ENCODE measurements around the gene TOX3. TPM values are rescaled to one million over a fixed set of nuclear protein-coding genes. Genes with fewer than 3 reads are reported as not detected.

Gene TOX3
- total RNA-seq, 1 experiment from 2014 or later = 20.2 TPM

DNA sequence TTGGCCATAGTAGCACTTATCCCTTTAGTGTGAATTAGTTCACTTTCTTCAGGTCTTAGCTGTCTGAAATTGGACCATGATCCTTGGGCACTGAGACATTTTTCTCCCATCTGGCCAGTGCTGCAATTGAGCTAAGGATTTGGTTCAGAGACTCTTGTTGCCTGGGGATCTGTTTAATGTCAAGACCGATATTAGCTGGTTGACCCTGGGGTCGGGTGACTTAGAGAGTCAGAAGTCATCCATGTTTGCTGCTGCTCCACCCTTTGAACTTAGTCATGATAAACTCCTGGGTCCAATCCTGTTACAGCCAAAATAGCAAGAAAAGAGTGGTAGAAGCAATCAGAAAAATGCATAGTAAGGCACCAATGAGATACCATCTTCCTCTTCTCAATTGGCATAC lies 45.8 kb upstream of the TOX3 start:
- Histone ChIP-seq H2AFZ (ENCODE audit: low read length) (no peak overlapping the region), H3K27ac (ENCODE audit: insufficient read length, low read depth, low read length) (no peak overlapping the region), H4K20me1 (ENCODE audit: control insufficient read depth, insufficient read depth, insufficient read length) (no peaks in the 10 kb centered on the region), H3K4me1 (ENCODE audit: insufficient read depth, low read length) (no peaks in the 10 kb centered on the region; the same call in 1 of the 2 replicates), H2AK5ac (ENCODE audit: insufficient read length, low read length) (no peak overlapping the region), H3K4ac (ENCODE audit: low read depth, low read length) (no peak overlapping the region), H2BK5ac (ENCODE audit: insufficient read length, low read length) (no peak overlapping the region), H3K79me2 (ENCODE audit: insufficient read depth, low read length) (no peaks in the 10 kb centered on the region), H4K8ac (replicated peaks; ENCODE audit: insufficient read length, low read depth, low read length) (no peak overlapping the region), H3K23me2 (ENCODE audit: insufficient read length, low read depth, low read length, poor library complexity, severe bottlenecking) (no peaks in the 10 kb centered on the region), H3K9me3 (ENCODE audit: control insufficient read depth, low read depth, low read length) (no peaks in the 10 kb centered on the region), H2BK20ac (ENCODE audit: low read depth, low read length, poor library complexity, severe bottlenecking) (no peak overlapping the region), H3K14ac (ENCODE audit: insufficient read depth, low read length) (no peak overlapping the region), H3K56ac (ENCODE audit: insufficient read length, low read depth, low read length) (no peak overlapping the region), H3K79me1 (ENCODE audit: insufficient read depth, low read depth, low read length, poor library complexity, severe bottlenecking) (no peaks in the 10 kb centered on the region), H2BK12ac (ENCODE audit: insufficient read length, low read depth, low read length) (no peak overlapping the region), H2BK120ac (ENCODE audit: low read depth, low read length, poor library complexity, severe bottlenecking) (no peak overlapping the region), H3K18ac (ENCODE audit: insufficient read length, low read depth, low read length) (no peak overlapping the region), H3K9ac (ENCODE audit: extremely low read depth, insufficient read length, low read length) (no peak overlapping the region), H3T11ph (ENCODE audit: low read length) (no peak overlapping the region), H3K27me3 (ENCODE audit: insufficient read depth, low read length) (no peaks in the 10 kb centered on the region), H4K5ac (ENCODE audit: insufficient read length, low read depth, low read length) (no peak overlapping the region), H2BK15ac (ENCODE audit: low read depth, low read length) (no peak overlapping the region), H3K23ac (ENCODE audit: insufficient read length, low read depth, low read length) (no peak overlapping the region), H3K4me2 (ENCODE audit: insufficient read depth, insufficient read length, low read length) (no peak overlapping the region), H4K91ac (ENCODE audit: insufficient read length, low read depth, low read length) (no peak overlapping the region)
- H3K36me3 Mint-ChIP-seq (ENCODE audit: insufficient read depth in 1 of 3, low read depth in 3 of 3) = no peaks in the 10 kb centered on the region
- H3K27ac Mint-ChIP-seq = no peak overlapping the region
- peaks cover under 1 to 3% of the 10 kb centered on the region in 2 experiments for H3K4me1 Mint-ChIP-seq
- 0 out of 2 replicates have a peak, but pooled peaks cover 2% of the 10 kb centered on the region for H3K27me3 Mint-ChIP-seq (ENCODE audit: low read depth)
- TF ChIP-seq, protein P1, sequence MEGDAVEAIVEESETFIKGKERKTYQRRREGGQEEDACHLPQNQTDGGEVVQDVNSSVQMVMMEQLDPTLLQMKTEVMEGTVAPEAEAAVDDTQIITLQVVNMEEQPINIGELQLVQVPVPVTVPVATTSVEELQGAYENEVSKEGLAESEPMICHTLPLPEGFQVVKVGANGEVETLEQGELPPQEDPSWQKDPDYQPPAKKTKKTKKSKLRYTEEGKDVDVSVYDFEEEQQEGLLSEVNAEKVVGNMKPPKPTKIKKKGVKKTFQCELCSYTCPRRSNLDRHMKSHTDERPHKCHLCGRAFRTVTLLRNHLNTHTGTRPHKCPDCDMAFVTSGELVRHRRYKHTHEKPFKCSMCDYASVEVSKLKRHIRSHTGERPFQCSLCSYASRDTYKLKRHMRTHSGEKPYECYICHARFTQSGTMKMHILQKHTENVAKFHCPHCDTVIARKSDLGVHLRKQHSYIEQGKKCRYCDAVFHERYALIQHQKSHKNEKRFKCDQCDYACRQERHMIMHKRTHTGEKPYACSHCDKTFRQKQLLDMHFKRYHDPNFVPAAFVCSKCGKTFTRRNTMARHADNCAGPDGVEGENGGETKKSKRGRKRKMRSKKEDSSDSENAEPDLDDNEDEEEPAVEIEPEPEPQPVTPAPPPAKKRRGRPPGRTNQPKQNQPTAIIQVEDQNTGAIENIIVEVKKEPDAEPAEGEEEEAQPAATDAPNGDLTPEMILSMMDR (conservative IDR thresholded peaks at IDR 0.05) = no peak
- H3K9me3 Mint-ChIP-seq = no peaks in the 10 kb centered on the region
- H3K4me3 Mint-ChIP-seq = no peak overlapping the region
- no CpG with 5 or more reads among the region's 2 CpGs for WGBS (ENCODE audit: extremely low coverage, insufficient read length, low lambda C conversion rate)
- no peak for DNase-seq

Measured in H9 (cell line).